ENCODE measurements around the gene CDH13.

DNA sequence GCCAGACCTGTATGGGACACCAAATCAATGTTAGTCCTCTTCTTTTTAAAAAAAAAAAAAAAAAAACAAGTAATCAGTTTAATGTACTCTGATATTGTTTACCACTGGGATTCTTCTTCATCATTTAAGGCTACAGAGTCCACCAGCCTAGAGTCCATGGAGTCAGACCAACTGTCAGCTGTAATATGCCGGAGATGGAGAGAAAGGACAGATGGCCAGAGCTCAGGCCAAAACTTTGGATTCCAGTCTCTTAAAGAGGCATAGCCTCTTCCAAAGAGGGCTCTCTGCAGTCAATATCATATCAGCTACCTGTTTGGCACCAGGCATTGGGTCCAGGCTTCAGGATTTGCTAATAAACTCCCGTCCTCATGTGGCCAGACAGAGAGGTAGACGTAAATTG lies 711.4 kb downstream of the CDH13 start:
- TF ChIP-seq, protein P1, sequence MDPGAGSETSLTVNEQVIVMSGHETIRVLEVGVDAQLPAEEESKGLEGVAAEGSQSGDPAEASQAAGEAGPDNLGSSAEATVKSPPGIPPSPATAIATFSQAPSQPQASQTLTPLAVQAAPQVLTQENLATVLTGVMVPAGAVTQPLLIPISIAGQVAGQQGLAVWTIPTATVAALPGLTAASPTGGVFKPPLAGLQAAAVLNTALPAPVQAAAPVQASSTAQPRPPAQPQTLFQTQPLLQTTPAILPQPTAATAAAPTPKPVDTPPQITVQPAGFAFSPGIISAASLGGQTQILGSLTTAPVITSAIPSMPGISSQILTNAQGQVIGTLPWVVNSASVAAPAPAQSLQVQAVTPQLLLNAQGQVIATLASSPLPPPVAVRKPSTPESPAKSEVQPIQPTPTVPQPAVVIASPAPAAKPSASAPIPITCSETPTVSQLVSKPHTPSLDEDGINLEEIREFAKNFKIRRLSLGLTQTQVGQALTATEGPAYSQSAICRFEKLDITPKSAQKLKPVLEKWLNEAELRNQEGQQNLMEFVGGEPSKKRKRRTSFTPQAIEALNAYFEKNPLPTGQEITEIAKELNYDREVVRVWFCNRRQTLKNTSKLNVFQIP (CRISPR knock-in tag; IDR thresholded peaks at IDR 0.05; ENCODE audit: borderline replicate concordance, low read depth): no peak
- no peak for TF ChIP-seq ZNF565 (CRISPR knock-in tag; conservative IDR thresholded peaks at IDR 0.05; ENCODE audit: low read depth)
- TF ChIP-seq, protein P2, sequence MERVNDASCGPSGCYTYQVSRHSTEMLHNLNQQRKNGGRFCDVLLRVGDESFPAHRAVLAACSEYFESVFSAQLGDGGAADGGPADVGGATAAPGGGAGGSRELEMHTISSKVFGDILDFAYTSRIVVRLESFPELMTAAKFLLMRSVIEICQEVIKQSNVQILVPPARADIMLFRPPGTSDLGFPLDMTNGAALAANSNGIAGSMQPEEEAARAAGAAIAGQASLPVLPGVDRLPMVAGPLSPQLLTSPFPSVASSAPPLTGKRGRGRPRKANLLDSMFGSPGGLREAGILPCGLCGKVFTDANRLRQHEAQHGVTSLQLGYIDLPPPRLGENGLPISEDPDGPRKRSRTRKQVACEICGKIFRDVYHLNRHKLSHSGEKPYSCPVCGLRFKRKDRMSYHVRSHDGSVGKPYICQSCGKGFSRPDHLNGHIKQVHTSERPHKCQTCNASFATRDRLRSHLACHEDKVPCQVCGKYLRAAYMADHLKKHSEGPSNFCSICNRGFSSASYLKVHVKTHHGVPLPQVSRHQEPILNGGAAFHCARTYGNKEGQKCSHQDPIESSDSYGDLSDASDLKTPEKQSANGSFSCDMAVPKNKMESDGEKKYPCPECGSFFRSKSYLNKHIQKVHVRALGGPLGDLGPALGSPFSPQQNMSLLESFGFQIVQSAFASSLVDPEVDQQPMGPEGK (CRISPR knock-in tag; IDR thresholded peaks at IDR 0.05; ENCODE audit: borderline replicate concordance): no peak
- TF ChIP-seq, protein P3, sequence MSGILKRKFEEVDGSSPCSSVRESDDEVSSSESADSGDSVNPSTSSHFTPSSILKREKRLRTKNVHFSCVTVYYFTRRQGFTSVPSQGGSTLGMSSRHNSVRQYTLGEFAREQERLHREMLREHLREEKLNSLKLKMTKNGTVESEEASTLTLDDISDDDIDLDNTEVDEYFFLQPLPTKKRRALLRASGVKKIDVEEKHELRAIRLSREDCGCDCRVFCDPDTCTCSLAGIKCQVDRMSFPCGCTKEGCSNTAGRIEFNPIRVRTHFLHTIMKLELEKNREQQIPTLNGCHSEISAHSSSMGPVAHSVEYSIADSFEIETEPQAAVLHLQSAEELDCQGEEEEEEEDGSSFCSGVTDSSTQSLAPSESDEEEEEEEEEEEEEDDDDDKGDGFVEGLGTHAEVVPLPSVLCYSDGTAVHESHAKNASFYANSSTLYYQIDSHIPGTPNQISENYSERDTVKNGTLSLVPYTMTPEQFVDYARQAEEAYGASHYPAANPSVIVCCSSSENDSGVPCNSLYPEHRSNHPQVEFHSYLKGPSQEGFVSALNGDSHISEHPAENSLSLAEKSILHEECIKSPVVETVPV (CRISPR knock-in tag; IDR thresholded peaks at IDR 0.05): no peak
- no peak for TF ChIP-seq SNAI2 (CRISPR knock-in tag; IDR thresholded peaks at IDR 0.05)

Data from SK-N-SH treated with all-trans-retinoic acid at 6 μM for 48 hours (cell line).